Measurements from ENCODE around the gene CD37.
"Not testable (repeated sequence)": the region's sequence is repeated elsewhere in the genome, so short reads cannot be mapped to it uniquely, and the experiment has no call there.

The CD37 gene

GRCh38 chr19:49335071-49335783 lies at the start of gene CD37:
CD37 (plus strand) TSS chr19:49335406; CDS start chr19:49335541, 135 bp downstream.
- DNase-seq: peak; percentile 35

- DNase-seq: no peak
Observed at GRCh38 chr19:49287141-49287770, 48.0 kb upstream of the CD37 start.

DNA sequence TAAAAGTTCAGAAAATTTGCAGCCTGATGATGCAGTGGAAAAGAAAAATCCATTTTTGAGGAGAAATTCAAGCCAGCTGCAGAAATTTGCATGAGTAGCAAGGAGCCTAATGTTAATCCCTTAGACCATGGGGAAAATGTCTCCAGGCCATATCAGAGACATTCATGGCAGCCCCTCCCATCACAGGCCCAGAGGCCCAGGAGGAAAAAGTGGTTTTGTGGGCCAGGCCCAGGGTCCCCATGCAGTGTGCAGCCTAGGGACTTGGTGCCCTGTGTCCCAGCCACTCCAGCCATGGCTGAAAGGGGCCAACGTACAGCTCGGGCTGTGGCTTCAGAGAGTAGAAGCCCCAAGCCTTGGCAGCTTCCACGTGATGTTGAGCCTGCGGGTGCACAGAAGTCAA lies 47.0 kb upstream of the CD37 start:
- not testable (repeated sequence) for DNase-seq

GRCh38 chr19:49289286-49289685 lies 45.9 kb upstream of the CD37 start:
- DNase-seq: not testable (repeated sequence)

DNA sequence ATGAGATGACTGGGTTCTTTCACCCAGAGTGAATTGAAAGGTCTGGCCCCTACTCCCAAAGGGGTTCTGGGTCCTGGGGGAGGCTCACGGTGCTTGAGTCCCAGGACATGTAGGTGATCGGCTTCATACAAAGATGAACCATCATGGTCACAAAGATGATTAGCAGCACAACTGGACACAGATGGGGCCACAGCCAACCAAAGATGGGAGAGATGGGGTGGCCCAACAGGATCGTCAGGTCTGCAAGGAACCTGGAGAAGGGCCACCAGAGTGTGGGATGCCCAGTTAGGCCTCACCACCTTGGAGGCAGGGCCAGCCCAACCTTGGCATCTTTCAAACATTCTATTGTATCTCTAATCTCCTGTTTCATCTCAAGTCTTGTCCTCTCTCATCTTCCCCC lies 44.7 kb upstream of the CD37 start:
- DNase-seq: no peak

GRCh38 chr19:49294401-49294800 lies 40.8 kb upstream of the CD37 start:
- no peak for DNase-seq

- DNase-seq: no peak
Observed at GRCh38 chr19:49295208-49295880, 39.9 kb upstream of the CD37 start.

DNA sequence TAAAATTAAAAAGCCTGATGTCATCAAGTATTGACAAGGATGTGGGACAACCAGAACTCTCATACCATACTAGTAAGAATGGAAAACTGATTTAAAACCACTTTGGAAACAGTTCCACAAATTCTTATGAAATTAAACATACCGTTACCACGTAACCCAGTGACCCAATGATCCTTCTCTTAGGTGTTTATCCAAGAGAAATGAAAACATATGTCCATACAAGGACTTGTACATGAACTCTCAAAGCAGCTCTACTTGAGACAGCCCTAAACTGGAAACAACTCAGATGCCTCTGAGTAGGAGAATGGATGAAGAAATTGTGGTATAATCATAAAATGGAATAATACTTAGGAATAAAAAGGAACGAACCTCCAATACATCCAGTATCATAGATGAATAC lies 37.8 kb upstream of the CD37 start:
- DNase-seq: no peak

DNA sequence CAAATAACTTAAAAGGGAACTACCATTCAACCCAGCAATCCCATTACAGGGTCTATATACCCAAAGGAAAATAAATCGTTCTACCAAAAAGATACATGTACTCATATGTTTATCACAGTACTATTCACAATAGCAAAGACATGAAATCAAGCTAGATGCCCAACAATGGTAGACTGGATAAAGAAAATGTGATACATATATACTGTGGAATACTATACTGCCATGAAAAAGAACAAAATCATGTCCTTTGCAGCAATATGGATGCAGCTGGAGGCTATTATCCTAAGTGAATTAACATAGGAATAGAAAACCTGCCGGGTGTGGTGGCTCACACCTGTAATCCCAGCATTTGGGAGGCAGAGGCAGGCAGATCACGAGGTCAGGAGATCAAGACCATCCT lies 36.6 kb upstream of the CD37 start:
- DNase-seq: not testable (repeated sequence)

DNA sequence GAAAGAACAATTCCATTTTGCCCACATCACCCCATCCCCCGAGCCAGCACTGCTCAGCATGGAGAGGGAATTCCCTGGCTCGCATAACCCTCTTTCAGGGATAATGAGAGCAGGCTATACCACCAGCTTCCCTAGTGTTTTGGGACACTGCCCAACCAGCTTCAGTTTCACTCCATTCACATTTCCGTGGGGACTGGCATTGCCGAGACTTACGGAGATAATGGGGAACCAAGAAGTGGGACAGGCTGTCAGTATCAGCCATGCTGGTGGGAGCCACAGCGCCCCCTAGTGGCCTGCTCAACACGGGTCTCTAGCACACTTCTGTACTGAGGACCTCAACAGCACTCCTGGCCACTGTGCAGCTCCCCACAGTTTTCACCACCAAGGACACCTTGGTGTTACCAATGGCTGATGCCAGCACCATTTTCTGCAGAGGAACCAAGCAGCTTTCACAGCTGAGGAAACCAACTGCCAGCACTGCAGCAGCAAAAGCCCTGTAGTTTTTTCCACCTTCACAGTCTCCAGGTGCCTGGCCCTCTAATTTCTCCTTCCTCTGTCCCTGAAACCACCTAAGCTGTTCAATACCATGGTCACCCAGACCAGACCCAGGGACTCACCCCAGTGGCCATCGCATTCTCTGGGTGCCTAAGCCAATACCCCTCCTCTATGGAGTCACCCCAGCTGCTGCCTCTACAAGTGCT lies 33.9 kb upstream of the CD37 start:
- DNase-seq: peak; percentile 83

DNA sequence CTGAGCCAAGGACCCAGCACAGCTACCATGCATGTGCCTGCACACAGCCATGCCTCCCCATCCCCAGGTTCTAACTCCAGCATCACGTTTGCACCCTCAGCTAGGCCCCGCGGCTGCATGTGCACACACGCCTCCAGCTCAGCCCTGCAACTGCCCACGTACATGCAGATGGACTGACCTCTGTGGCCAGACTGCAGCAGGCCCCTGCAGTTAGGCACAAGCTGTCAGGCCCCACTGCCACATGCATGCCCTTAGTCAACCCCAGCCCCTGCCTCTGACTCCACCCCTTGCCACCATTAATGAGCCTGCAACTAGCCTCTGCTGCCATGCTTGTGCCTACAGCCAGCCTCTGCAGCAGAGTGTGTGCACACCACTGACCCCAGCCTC lies 33.3 kb upstream of the CD37 start:
- no peak for DNase-seq

DNA sequence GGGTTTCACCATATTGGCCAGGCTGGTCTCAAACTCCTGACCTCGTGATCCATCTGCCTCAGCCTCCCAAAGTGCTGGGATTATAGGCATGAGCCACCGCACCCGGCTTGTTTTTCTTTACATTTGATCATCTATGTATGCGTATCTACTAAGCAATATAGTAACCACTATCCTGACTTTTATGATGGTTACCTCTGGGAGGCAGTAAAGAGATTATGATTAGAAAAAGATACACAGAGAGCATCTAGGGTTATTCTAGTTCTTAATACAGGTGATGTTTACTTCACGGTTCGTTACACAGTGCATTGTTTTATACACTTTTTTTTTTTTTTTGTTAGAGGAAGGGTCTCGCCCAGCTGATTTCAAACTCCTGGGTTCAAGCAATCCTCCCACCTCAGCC lies 28.5 kb upstream of the CD37 start:
- not testable (repeated sequence) for DNase-seq

GRCh38 chr19:49309087-49309486 lies 26.1 kb upstream of the CD37 start:
- DNase-seq: no peak

- no peak for DNase-seq
Observed at GRCh38 chr19:49315111-49315510, 20.1 kb upstream of the CD37 start.

DNA sequence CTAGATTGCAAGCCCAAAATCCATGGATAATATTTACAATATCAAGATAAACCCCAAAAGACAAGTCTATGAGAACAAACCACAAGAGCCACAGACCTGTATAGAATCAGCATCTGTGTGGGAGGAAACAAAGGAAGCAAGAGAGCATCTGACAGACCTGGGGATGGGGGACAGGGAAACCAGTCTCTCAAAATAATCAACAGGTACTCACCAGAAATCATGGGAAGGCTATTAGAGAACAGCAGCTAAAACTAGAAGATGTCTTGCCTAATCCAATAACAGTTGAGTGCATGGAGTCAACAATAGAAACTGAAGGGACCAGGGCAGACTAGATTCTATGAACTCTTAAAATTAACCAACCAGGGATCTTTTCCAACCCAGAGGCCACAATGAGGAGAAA lies 18.9 kb upstream of the CD37 start:
- DNase-seq: no peak

- DNase-seq: no peak
Observed at GRCh38 chr19:49318296-49318695, 16.9 kb upstream of the CD37 start.

DNA sequence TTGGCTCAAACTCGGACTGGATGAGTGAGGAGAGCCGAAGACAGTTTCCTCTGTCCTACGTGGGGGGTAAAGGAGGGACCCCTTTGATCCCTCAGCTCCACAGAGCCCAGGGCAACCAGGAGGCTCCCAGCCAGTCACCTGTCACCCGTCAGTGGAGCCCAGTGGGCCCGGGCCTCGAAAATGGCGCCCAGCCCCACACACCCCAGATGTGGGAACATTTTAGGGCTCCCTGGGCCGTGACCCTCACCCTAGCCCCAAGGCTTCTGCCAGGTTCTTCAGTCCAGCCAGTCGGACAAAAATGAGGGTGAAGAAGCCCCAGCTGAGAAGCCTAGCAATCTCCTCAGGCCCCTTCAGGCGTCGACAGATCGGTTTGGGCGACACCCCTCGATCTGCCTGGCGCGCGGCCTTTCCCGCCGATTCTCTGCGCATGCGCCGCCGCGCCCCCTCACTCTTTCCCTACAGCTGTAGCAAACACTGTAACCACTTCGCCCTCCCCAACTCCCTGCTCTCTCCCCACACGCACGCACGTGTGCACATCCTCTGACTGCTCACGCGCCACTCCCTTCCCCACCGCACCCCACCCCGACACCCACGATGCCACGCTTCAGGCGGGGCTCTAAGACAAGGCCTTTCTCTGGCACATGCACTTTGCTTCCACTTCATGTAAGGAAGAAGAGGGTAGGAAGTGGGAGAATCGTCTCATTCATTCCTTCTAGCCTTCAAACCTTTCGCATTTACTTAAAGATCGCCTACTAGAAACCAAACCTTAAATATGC lies 10.2 kb upstream of the CD37 start, which contains the start of gene SLC6A16:
TSS of gene SLC6A16 (minus strand) at position 391 of the 776 bp plus-strand sequence. CDS start 13,844 bp downstream, outside the sequence.
- DNase-seq: no peak

DNA sequence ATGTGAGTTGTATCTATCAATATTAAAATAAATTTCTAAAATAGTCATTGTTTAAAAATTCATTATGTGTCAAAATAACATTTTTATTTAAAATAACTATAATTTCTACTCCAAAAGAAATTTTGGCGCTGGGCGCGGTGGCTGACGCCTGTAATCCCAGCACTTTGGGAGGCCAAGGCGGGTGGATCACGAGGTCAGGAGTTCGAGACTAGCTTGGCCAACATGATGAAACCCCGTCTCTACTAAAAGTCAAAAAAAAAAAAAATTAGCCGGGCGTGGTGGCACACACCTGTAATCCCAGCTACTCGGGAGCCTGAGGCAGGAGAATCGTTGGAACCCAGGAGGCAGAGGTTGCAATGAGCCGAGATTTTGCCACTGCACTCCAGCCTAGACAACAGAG lies 9.4 kb upstream of the CD37 start:
- not testable (repeated sequence) for DNase-seq

DNA sequence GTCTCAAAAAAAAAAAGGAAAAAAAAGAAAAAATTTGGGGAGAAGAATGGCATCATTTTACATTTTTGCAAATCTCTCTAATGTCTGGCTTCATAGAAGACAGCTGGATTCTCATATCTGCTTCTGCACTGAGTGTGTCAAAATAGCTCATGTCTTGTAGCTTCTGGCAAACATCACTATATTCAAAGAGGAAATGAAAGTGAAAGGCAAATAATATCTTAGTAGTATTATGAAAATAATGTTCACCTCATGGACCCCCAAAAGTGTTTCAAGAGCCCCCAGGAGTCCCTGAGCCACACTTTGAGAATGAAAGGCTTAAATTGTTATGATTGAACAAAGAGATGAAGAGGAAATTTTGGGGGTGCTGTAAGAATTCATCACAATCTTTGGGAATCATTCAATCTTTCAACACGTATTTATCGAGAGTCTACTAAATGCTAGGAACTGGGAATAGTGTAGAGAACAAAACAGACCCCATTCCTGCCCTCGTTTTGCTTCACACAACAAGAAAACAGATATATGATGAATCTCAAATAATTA lies 9.0 kb upstream of the CD37 start:
- no peak for DNase-seq

GRCh38 chr19:49327878-49328544 lies 7.2 kb upstream of the CD37 start:
- DNase-seq: peak; percentile 52

DNA sequence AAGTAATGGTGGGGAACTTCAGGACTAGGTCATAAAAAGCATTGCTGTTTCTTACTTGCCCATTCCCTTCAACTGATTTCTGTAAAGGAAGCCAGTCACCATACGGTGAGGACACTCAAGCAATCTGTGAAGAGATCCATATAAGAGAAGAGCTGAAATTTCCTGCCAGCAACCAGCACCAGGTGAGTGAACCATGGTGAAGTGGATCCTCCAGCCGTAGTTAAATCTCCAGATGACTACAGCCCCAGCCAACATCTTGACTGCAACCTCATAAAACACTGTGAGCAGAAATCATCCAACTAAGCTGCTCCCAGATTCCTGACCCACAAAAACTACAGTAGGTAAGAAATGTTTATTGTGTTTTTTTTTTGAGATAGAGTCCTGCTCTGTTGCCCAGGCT lies 6.5 kb upstream of the CD37 start:
- no peak for DNase-seq

GRCh38 chr19:49331187-49331586 lies 4.0 kb upstream of the CD37 start:
- DNase-seq: not testable (repeated sequence)

All from stimulated activated CD4-positive, alpha-beta T cell treated with anti-CD3 and anti-CD28 coated beads, Interleukin-1b, Interleukin-23, amount 100 ng/mL, for 48 hours (primary cell).